Fibroblast of lung (primary cell): ENCODE measurements around the gene IFT81. TPM values are rescaled to one million over a fixed set of nuclear protein-coding genes. Genes with fewer than 3 reads are reported as not detected.

Experiments used
- DNase-seq, 2 donors: peaks; one replicate each; pipeline versions ENCODE4 v3.0.0 to v3.0.0-alpha.2; 2010; ENCODE audit warnings: low read depth in 2 of 2
- H2AFZ ChIP-seq: 2 replicates; pipeline ENCODE4 v1.5.1; 2012; ENCODE audit warnings: low read length, control low read depth, inconsistent platforms
- H3K27ac ChIP-seq: 2 replicates; pipeline ENCODE4 v1.5.1; 2011; ENCODE audit warnings: low read length, control low read depth; ENCODE audit not compliant: insufficient read depth
- H3K27me3 ChIP-seq: 2 replicates; pipeline ENCODE4 v1.5.1; 2011; ENCODE audit warnings: mild to moderate bottlenecking, low read length; ENCODE audit not compliant: control insufficient read depth, insufficient read depth
- H3K36me3 ChIP-seq: 2 replicates; pipeline ENCODE4 v1.5.1; 2011; ENCODE audit warnings: low read length; ENCODE audit not compliant: control insufficient read depth, insufficient read depth
- H3K4me1 ChIP-seq: 2 replicates; pipeline ENCODE4 v1.5.1; 2011; ENCODE audit warnings: low read length; ENCODE audit not compliant: control insufficient read depth, insufficient read depth; ENCODE audit errors: extremely low read depth
- H3K4me2 ChIP-seq: 2 replicates; pipeline ENCODE4 v1.5.1; 2011; ENCODE audit warnings: low read length, control low read depth; ENCODE audit not compliant: insufficient read depth; ENCODE audit errors: extremely low read depth
- H3K4me3 ChIP-seq, 4 experiments: fragments of 200-600 bp in 1 of 4; sonication (generic) in 1 of 4; replicated peaks in 1 of 4; 2 replicates each; pipeline ENCODE4 v1.5.1; 2011 to 2016; ENCODE audit warnings: low read length in 4 of 4, low read depth in 3 of 4, mild to moderate bottlenecking in 3 of 4, control low read depth in 2 of 4, inconsistent platforms in 1 of 4, mixed read lengths in 1 of 4; ENCODE audit not compliant: insufficient read depth in 1 of 4; ENCODE audit errors: control extremely low read depth in 1 of 4
- H3K79me2 ChIP-seq: 2 replicates; pipeline ENCODE4 v1.5.1; 2012; ENCODE audit warnings: mild to moderate bottlenecking, low read length, inconsistent platforms; ENCODE audit not compliant: control insufficient read depth, insufficient read depth
- H3K9ac ChIP-seq: 2 replicates; pipeline ENCODE4 v1.5.1; 2011; ENCODE audit warnings: mild to moderate bottlenecking, low read length, control low read depth; ENCODE audit not compliant: insufficient read depth
- H3K9me3 ChIP-seq: 2 replicates; pipeline ENCODE4 v1.5.1; 2012; ENCODE audit warnings: low read depth, low read length; ENCODE audit not compliant: control insufficient read depth, insufficient read depth
- H4K20me1 ChIP-seq: 2 replicates; pipeline ENCODE4 v1.5.1; 2011; ENCODE audit warnings: low read length; ENCODE audit not compliant: control insufficient read depth, insufficient read depth; ENCODE audit errors: extremely low read depth
- CTCF ChIP-seq, 2 donors: IDR thresholded peaks in 1 of 2; conservative IDR thresholded peaks in 1 of 2; 1 replicate in 1 of 2; 2 replicates in 1 of 2; pipeline ENCODE4 v1.5.1; 2011 to 2012; ENCODE audit warnings: low read length in 2 of 2, control low read depth in 1 of 2, inconsistent platforms in 1 of 2, low read depth in 1 of 2, mild to moderate bottlenecking in 1 of 2
- EZH2 ChIP-seq: IDR thresholded peaks from 2 replicates; pipeline ENCODE4 v1.5.1; 2012; ENCODE audit warnings: low read length, control low read depth, mild to moderate bottlenecking; ENCODE audit errors: missing control alignments
- polyA plus RNA-seq, 2 donors: library from polyadenylated mRNA; depleted of rRNA in 1 of 2; stranded (reverse) in 1 of 2; unstranded in 1 of 2; fragments of >200 nt; gene quantifications; 2 replicates each; pipeline ENCODE4 v1.2.1, GENCODE V29; 2011 to 2012; ENCODE audit warnings: missing spikeins in 1 of 2
- total RNA-seq: library from RNA; depleted of rRNA; stranded (reverse); fragments of >200 nt; gene quantifications from 2 replicates; pipeline ENCODE4 v1.2.1, GENCODE V29; 2014

IFT81 gene
- total and polyA plus RNA-seq, 2 donors (not counting 1 experiment from before 2014, with no cell fraction given), result 17.7 to 23.6 TPM

GRCh38 chr12:110199339-110200123 lies 75.4 kb downstream of the IFT81 start:
- H3K4me3 ChIP-seq, result peak overlapping the region in 1 of 4 experiments; percentile 8
- H3K9me3 ChIP-seq, result no peaks in the 10 kb centered on the region
- peaks cover 12% of the 10 kb centered on the region for H3K4me1 ChIP-seq
- H2AFZ ChIP-seq, result no peak overlapping the region
- H4K20me1 ChIP-seq, result no peaks in the 10 kb centered on the region
- H3K9ac ChIP-seq, result no peak overlapping the region
- peak overlapping the region; percentile 43 for H3K27ac ChIP-seq
- peak; percentile 65 to 87 for DNase-seq
- peaks cover 1% of the 10 kb centered on the region for H3K36me3 ChIP-seq
- no peaks in the 10 kb centered on the region for H3K79me2 ChIP-seq
- no peak for TF ChIP-seq EZH2
- TF ChIP-seq CTCF (conservative IDR thresholded peaks at IDR 0.05 in 1 of 2, IDR thresholded peaks at IDR 0.05 in 1 of 2; ENCODE audit: low read depth in 1 of 2, low read length in 2 of 2), result no peak
- H3K4me2 ChIP-seq, result peak overlapping the region; percentile 64
- no peaks in the 10 kb centered on the region for H3K27me3 ChIP-seq

- no peaks in the 10 kb centered on the region for H4K20me1 ChIP-seq
- H3K9ac ChIP-seq, result no peak overlapping the region
- DNase-seq, result peak; percentile 20 to 49
- H3K4me1 ChIP-seq, result peaks cover 12% of the 10 kb centered on the region
- no peaks in the 10 kb centered on the region for H3K9me3 ChIP-seq
- no peaks in the 10 kb centered on the region for H3K79me2 ChIP-seq
- H3K27me3 ChIP-seq, result no peaks in the 10 kb centered on the region
- H3K4me2 ChIP-seq, result no peak overlapping the region
- peak overlapping the region; percentile 6 for H3K27ac ChIP-seq
- no peak for TF ChIP-seq CTCF (conservative IDR thresholded peaks at IDR 0.05 in 1 of 2, IDR thresholded peaks at IDR 0.05 in 1 of 2; ENCODE audit: low read depth in 1 of 2, low read length in 2 of 2)
- H3K36me3 ChIP-seq, result peaks cover 1% of the 10 kb centered on the region
- no peak overlapping the region for H2AFZ ChIP-seq
- no peak overlapping the region for H3K4me3 ChIP-seq
Observed at GRCh38 chr12:110200124-110200417, 75.9 kb downstream of the IFT81 start.

GRCh38 chr12:110201995-110202394 lies 77.8 kb downstream of the IFT81 start:
- Histone ChIP-seq H3K9me3 (no peaks in the 10 kb centered on the region), H3K4me3 (no peak overlapping the region), H3K4me1 (peaks cover 12% of the 10 kb centered on the region), H4K20me1 (no peaks in the 10 kb centered on the region), H3K27ac (no peak overlapping the region), H3K79me2 (no peaks in the 10 kb centered on the region), H3K36me3 (peaks cover 1% of the 10 kb centered on the region), H2AFZ (no peak overlapping the region), H3K4me2 (no peak overlapping the region), H3K9ac (no peak overlapping the region), H3K27me3 (no peaks in the 10 kb centered on the region)
- no peak for TF ChIP-seq EZH2
- no peak for TF ChIP-seq CTCF (conservative IDR thresholded peaks at IDR 0.05 in 1 of 2, IDR thresholded peaks at IDR 0.05 in 1 of 2; ENCODE audit: low read depth in 1 of 2, low read length in 2 of 2)
- no peak for DNase-seq
